Cortex of kidney (tissue), 1 donor: Measurements from ENCODE around the gene GPR162.

ENCODE experiments used
- DNase-seq: peaks from one replicate; lab custom pipeline; 2025; lab: John Stamatoyannopoulos, UW

Gene GPR162

GRCh38 chr12:6822426-6823135 is 960 bp downstream of the GPR162 start:
- no peak for DNase-seq

- no peak for DNase-seq
Measured at GRCh38 chr12:6823182-6824084, 1.8 kb downstream of the GPR162 start.

GRCh38 chr12:6824085-6824775 is 2.6 kb downstream of the GPR162 start:
- DNase-seq: no peak

GRCh38 chr12:6824901-6825381 is 3.3 kb downstream of the GPR162 start:
- DNase-seq: no peak

GRCh38 chr12:6825398-6826124 is 3.9 kb downstream of the GPR162 start:
- DNase-seq: no peak

GRCh38 chr12:6826125-6826733 is 4.6 kb downstream of the GPR162 start:
- DNase-seq: no peak

GRCh38 chr12:6826734-6827436 is 5.3 kb downstream of the GPR162 start:
- no peak for DNase-seq

- DNase-seq: no peak
Measured at GRCh38 chr12:6827437-6827911, 5.9 kb downstream of the GPR162 start.

GRCh38 chr12:6827982-6828780 is 6.6 kb downstream of the GPR162 start, which contains the start of gene P3H3:
TSS of gene P3H3 (plus strand) at chr12:6828407. CDS start at chr12:6828441, 34 bp downstream.
- DNase-seq: no peak

GRCh38 chr12:6828781-6829535 is 7.3 kb downstream of the GPR162 start:
- no peak for DNase-seq

GRCh38 chr12:6829536-6830220 is 8.1 kb downstream of the GPR162 start:
- no peak for DNase-seq

GRCh38 chr12:6830286-6830890 is 8.8 kb downstream of the GPR162 start:
- DNase-seq: no peak

- DNase-seq: no peak
Measured at GRCh38 chr12:6830999-6831398, 9.4 kb downstream of the GPR162 start.

- DNase-seq: no peak
Measured at GRCh38 chr12:6831450-6831995, 9.9 kb downstream of the GPR162 start.

- no peak for DNase-seq
Measured at GRCh38 chr12:6832125-6832524, 10.5 kb downstream of the GPR162 start.

- no peak for DNase-seq
Measured at GRCh38 chr12:6833189-6833890, 11.7 kb downstream of the GPR162 start.

GRCh38 chr12:6834254-6834653 is 12.6 kb downstream of the GPR162 start:
- no peak for DNase-seq
